IMR-90 (cell line): ENCODE data around the gene WNT16. TPM values are rescaled to one million over a fixed set of nuclear protein-coding genes. Genes with fewer than 3 reads are reported as not detected.
"Not testable (repeated sequence)": the region's sequence is repeated elsewhere in the genome, so short reads cannot be mapped to it uniquely, and the experiment has no call there.

Source experiments
- ATAC-seq: fragments of 200-7000 bp; cut with Tn5 transposase; 2 replicates; pipeline ENCODE4 v1.9.1; 2020; ENCODE audit warnings: low read depth, mild to moderate bottlenecking, moderate library complexity
- BruUV-seq: library from RNA; stranded (reverse); fragments of 400-500 nt; replicated peaks from 2 replicates; lab custom pipeline; 2021; lab: Mats Ljungman, UMichigan
- CTCF ChIA-PET: fragments of 300-600 bp; formaldehyde crosslinking; extraction: SDS; loops from one replicate; lab custom pipeline; 2021; ENCODE audit warnings: antibody characterized with exemption; lab: Yijun Ruan, JAX
- POLR2A ChIA-PET: fragments of 300-600 bp; sonication (Branson Sonifier 250); formaldehyde crosslinking; loops from one replicate; lab custom pipeline; 2022; ENCODE audit warnings: antibody characterized with exemption; ENCODE audit not compliant: unreplicated experiment; lab: Charles Lee
- DNase-seq: peaks from one replicate; pipeline ENCODE4 v3.0.0; 2013
- H2AFZ ChIP-seq: replicated peaks from 2 replicates; pipeline ENCODE3; 2013; ENCODE audit warnings: low read length, mild to moderate bottlenecking; ENCODE audit not compliant: poor library complexity
- H2AK5ac ChIP-seq: 2 replicates; pipeline ENCODE4 v1.6.1; 2013; ENCODE audit warnings: low read depth, low read length, inconsistent platforms
- H2AK9ac ChIP-seq: replicated peaks from 2 replicates; pipeline ENCODE3; 2013; ENCODE audit warnings: mild to moderate bottlenecking, low read depth, low read length, moderate library complexity; ENCODE audit not compliant: poor library complexity
- H2BK120ac ChIP-seq: 2 replicates; pipeline ENCODE4 v1.6.1; 2013; ENCODE audit warnings: low read depth, low read length, inconsistent platforms
- H2BK15ac ChIP-seq: 3 replicates; pipeline ENCODE4 v1.6.1; 2013; ENCODE audit warnings: low read depth, low read length, inconsistent platforms
- H2BK20ac ChIP-seq: 2 replicates; pipeline ENCODE4 v1.6.1; 2013; ENCODE audit warnings: low read depth, mild to moderate bottlenecking, inconsistent platforms, low read length, moderate library complexity
- H2BK5ac ChIP-seq: 2 replicates; pipeline ENCODE4 v1.6.1; 2013; ENCODE audit warnings: mild to moderate bottlenecking, low read depth, low read length, inconsistent platforms; ENCODE audit not compliant: poor library complexity, severe bottlenecking
- H3K14ac ChIP-seq: replicated peaks from 2 replicates; pipeline ENCODE4 v1.6.1; 2013; ENCODE audit warnings: low read depth, low read length, inconsistent platforms
- H3K18ac ChIP-seq: 2 replicates; pipeline ENCODE4 v1.6.1; 2013; ENCODE audit warnings: low read depth, low read length, control low read depth
- H3K23ac ChIP-seq: 2 replicates; pipeline ENCODE4 v1.6.1; 2013; ENCODE audit warnings: low read depth, low read length, inconsistent platforms
- H3K27ac ChIP-seq: 2 replicates; pipeline ENCODE4 v1.5.1; 2013; ENCODE audit warnings: mild to moderate bottlenecking, control low read depth, low read length; ENCODE audit not compliant: insufficient read depth
- H3K27me3 ChIP-seq: 2 replicates; pipeline ENCODE4 v1.6.1; 2013; ENCODE audit warnings: low read length; ENCODE audit not compliant: control insufficient read depth, insufficient read depth
- H3K36me3 ChIP-seq: 2 replicates; pipeline ENCODE4 v1.6.1; 2013; ENCODE audit warnings: low read length, mixed read lengths; ENCODE audit not compliant: control insufficient read depth, insufficient read depth
- H3K4ac ChIP-seq: 2 replicates; pipeline ENCODE4 v1.6.1; 2013; ENCODE audit warnings: low read depth, low read length, inconsistent platforms
- H3K4me1 ChIP-seq: 2 replicates; pipeline ENCODE4 v1.6.1; 2013; ENCODE audit warnings: low read length, mixed read lengths; ENCODE audit not compliant: control insufficient read depth, insufficient read depth
- H3K4me2 ChIP-seq: 2 replicates; pipeline ENCODE4 v1.6.1; 2013; ENCODE audit warnings: low read depth, mild to moderate bottlenecking, control low read depth, low read length, moderate library complexity
- H3K4me3 ChIP-seq: 2 replicates; pipeline ENCODE4 v1.5.1; 2013; ENCODE audit warnings: low read depth, mild to moderate bottlenecking, control low read depth, low read length, moderate library complexity; ENCODE audit not compliant: insufficient read depth
- H3K56ac ChIP-seq: 2 replicates; pipeline ENCODE4 v1.6.1; 2013; ENCODE audit warnings: low read length, inconsistent platforms; ENCODE audit not compliant: insufficient read depth; ENCODE audit errors: extremely low read depth
- H3K79me1 ChIP-seq, 2 experiments: 2 replicates each; pipeline ENCODE4 v1.6.1; 2013; ENCODE audit warnings: low read length in 2 of 2, inconsistent platforms in 1 of 2, low read depth in 1 of 2
- H3K9ac ChIP-seq: 2 replicates; pipeline ENCODE4 v1.6.1; 2013; ENCODE audit warnings: low read depth, low read length, control low read depth
- H3K9me1 ChIP-seq: 2 replicates; pipeline ENCODE4 v1.6.1; 2013; ENCODE audit warnings: low read length, inconsistent platforms; ENCODE audit not compliant: insufficient read depth
- H3K9me3 ChIP-seq: 2 replicates; pipeline ENCODE4 v1.6.1; 2013; ENCODE audit warnings: low read length; ENCODE audit not compliant: control insufficient read depth, insufficient read depth
- H4K20me1 ChIP-seq: 2 replicates; pipeline ENCODE4 v1.6.1; 2013; ENCODE audit warnings: low read length, inconsistent platforms; ENCODE audit not compliant: insufficient read depth
- H4K5ac ChIP-seq: 2 replicates; pipeline ENCODE4 v1.6.1; 2013; ENCODE audit warnings: mild to moderate bottlenecking, low read depth, low read length, control low read depth
- H4K8ac ChIP-seq, 2 experiments: 2 replicates each; pipeline ENCODE4 v1.6.1; 2013; ENCODE audit warnings: low read depth in 2 of 2, low read length in 2 of 2, control low read depth in 1 of 2, inconsistent platforms in 1 of 2
- H4K91ac ChIP-seq: 2 replicates; pipeline ENCODE4 v1.6.1; 2013; ENCODE audit warnings: low read depth, low read length, inconsistent platforms; ENCODE audit not compliant: insufficient read depth
- CEBPB ChIP-seq: IDR thresholded peaks from 2 replicates; pipeline ENCODE4 v1.6.1; 2012; ENCODE audit warnings: low read depth, low read length, improper control_type of control experiment
- MAFK ChIP-seq: IDR thresholded peaks from 2 replicates; pipeline ENCODE4 v1.6.1; 2012; ENCODE audit warnings: low read depth, low read length, improper control_type of control experiment
- WGBS, 2 experiments: methylation state at CpG; one replicate each; pipeline versions ENCODE4 v1.1.5 to v1.1.7; 2013; ENCODE audit warnings: missing lambda C conversion rate in 2 of 2; ENCODE audit not compliant: insufficient read length in 1 of 2; ENCODE audit errors: extremely low coverage in 2 of 2; 5-methylcytosine and 5-hydroxymethylcytosine counted together
- dilution Hi-C: fragments of 300-500 bp; cut with HindIII; formaldehyde crosslinking; loops from one replicate; pipeline ENCODE4 v1.14.3; 2018; ENCODE audit warnings: low sequenced_read_pairs; ENCODE audit not compliant: unreplicated experiment
- in situ Hi-C: fragments of 300-500 bp; cut with MboI; formaldehyde crosslinking; loops from 3 replicates; pipeline ENCODE4 v1.14.3; 2019; ENCODE audit warnings: low sequenced_read_pairs, inconsistent platforms, mixed read lengths
- intact Hi-C: fragments of 100-400 bp; cut with micrococcal nuclease; formaldehyde crosslinking; loops from 2 replicates; pipeline ENCODE4 v1.10.0; 2022
- polyA plus RNA-seq, 3 experiments: library from polyadenylated mRNA; depleted of rRNA; stranded (reverse); fragments of >200 nt; gene quantifications; 2 replicates each; pipeline ENCODE4 v1.2.3, GENCODE V29; 2012; ENCODE audit warnings: low replicate concordance in 1 of 3
- total RNA-seq: library from RNA; depleted of rRNA; stranded (reverse); fragments of >200 nt; gene quantifications from 2 replicates; pipeline ENCODE4 v1.2.3, GENCODE V29; 2012

WNT16 gene
- total and polyA plus RNA-seq, 2 of the 4 experiments (the other 2 are of a cell fraction): 0.68 to 1.1 TPM

GRCh38 chr7:121288894-121289293 lies 39.9 kb upstream of the WNT16 start:
- no peak overlapping the region for H3K4ac ChIP-seq
- no peak overlapping the region for H4K5ac ChIP-seq
- no peak overlapping the region for H3K56ac ChIP-seq
- no TSS peak for BruUV-seq
- POLR2A ChIA-PET: no interaction called here
- no peak overlapping the region for H2BK120ac ChIP-seq
- H3K79me1 ChIP-seq: peaks cover 4 to 7% of the 10 kb centered on the region in 2 experiments; a peak in 1 of 4 replicates
- H2BK20ac ChIP-seq: no peak overlapping the region
- H3K4me3 ChIP-seq: no peak overlapping the region
- intact Hi-C loops: no loop called here
- H2BK15ac ChIP-seq: no peak overlapping the region
- H3K4me2 ChIP-seq: no peak overlapping the region; the same call in 1 of the 2 replicates
- dilution Hi-C loops: no loop called here
- peaks cover 6% of the 10 kb centered on the region; the same call in 1 of the 2 replicates for H3K9me1 ChIP-seq
- H2AFZ ChIP-seq: no peak overlapping the region
- H4K91ac ChIP-seq: no peak overlapping the region
- H2AK5ac ChIP-seq: no peak overlapping the region
- peak overlapping the region; percentile 57 for H2BK5ac ChIP-seq
- no peak overlapping the region for H4K8ac ChIP-seq
- H3K27me3 ChIP-seq: no peaks in the 10 kb centered on the region
- ATAC-seq: peak; percentile 88
- no peak overlapping the region for H3K14ac ChIP-seq
- peak; percentile 80 for DNase-seq
- no peaks in the 10 kb centered on the region for H4K20me1 ChIP-seq
- H3K23ac ChIP-seq: no peak overlapping the region
- no peak overlapping the region for H3K27ac ChIP-seq
- H3K9ac ChIP-seq: no peak overlapping the region
- in situ Hi-C loops: no loop called here
- no peak overlapping the region for H2AK9ac ChIP-seq
- CTCF ChIA-PET: no interaction called here
- TF ChIP-seq MAFK: no peak
- peak; percentile 70; the same call in 1 of the 2 replicates for TF ChIP-seq CEBPB
- peaks cover 3% of the 10 kb centered on the region; the same call in 1 of the 2 replicates for H3K4me1 ChIP-seq
- peaks cover 5% of the 10 kb centered on the region; the same call in 1 of the 2 replicates for H3K36me3 ChIP-seq
- peaks cover 4% of the 10 kb centered on the region for H3K9me3 ChIP-seq
- no peak overlapping the region for H3K18ac ChIP-seq

- H2BK20ac ChIP-seq, H3K23ac ChIP-seq, H2BK5ac ChIP-seq, H4K5ac ChIP-seq, H3K4me1 ChIP-seq, H3K27me3 ChIP-seq, H3K36me3 ChIP-seq, ATAC-seq, H3K9me3 ChIP-seq, H2BK120ac ChIP-seq, H3K4me2 ChIP-seq, in situ Hi-C loops, intact Hi-C loops, CTCF ChIA-PET, DNase-seq, BruUV-seq, H3K4me3 ChIP-seq, H3K9ac ChIP-seq, H3K56ac ChIP-seq, H4K91ac ChIP-seq, H3K14ac ChIP-seq, POLR2A ChIA-PET, H2AK9ac ChIP-seq, H3K9me1 ChIP-seq, H4K20me1 ChIP-seq, H3K4ac ChIP-seq, H4K8ac ChIP-seq, H3K27ac ChIP-seq, dilution Hi-C loops, H3K18ac ChIP-seq, H3K79me1 ChIP-seq, H2AFZ ChIP-seq: not testable (repeated sequence)
- WGBS, 2 experiments: no CpG with 5 or more reads among the region's 5 CpGs
- 0 out of 2 replicates have a peak overlapping the region, but pooled peaks have one; percentile 14 for H2AK5ac ChIP-seq
- H2BK15ac ChIP-seq: 0 out of 3 replicates have a peak overlapping the region, but pooled peaks have one; percentile 60
Observed at GRCh38 chr7:121289930-121290329, 38.9 kb upstream of the WNT16 start.
